ENCODE results near the gene ASAP3.

Gene ASAP3

DNA sequence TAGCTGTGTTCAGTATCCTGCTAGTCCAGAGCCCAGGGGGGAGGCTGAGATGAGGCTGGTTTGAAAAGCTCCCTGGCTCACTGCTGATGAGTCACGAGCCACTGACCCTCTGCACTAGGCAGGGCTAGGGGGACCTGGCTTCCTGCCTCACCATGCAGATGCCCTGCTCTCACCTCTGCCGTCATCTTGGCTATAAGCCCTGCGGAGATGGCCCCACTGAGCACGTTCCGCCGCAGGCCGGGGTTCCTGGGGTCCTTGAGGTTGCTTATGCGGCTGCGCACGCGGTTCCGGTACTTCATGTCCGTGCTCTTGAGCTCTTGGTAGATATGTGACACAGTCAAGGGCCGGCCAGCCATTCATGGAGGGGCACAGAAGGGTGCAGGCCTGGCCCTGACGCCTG, 90.3 kb downstream of the ASAP3 start:
- no peak for DNase-seq (ENCODE audit: low spot score)
- in situ Hi-C loops (cut with MboI; ENCODE audit: low sequenced_read_pairs, unreplicated experiment): no loop called here
- TF ChIP-seq, protein P1, sequence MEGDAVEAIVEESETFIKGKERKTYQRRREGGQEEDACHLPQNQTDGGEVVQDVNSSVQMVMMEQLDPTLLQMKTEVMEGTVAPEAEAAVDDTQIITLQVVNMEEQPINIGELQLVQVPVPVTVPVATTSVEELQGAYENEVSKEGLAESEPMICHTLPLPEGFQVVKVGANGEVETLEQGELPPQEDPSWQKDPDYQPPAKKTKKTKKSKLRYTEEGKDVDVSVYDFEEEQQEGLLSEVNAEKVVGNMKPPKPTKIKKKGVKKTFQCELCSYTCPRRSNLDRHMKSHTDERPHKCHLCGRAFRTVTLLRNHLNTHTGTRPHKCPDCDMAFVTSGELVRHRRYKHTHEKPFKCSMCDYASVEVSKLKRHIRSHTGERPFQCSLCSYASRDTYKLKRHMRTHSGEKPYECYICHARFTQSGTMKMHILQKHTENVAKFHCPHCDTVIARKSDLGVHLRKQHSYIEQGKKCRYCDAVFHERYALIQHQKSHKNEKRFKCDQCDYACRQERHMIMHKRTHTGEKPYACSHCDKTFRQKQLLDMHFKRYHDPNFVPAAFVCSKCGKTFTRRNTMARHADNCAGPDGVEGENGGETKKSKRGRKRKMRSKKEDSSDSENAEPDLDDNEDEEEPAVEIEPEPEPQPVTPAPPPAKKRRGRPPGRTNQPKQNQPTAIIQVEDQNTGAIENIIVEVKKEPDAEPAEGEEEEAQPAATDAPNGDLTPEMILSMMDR (IDR thresholded peaks at IDR 0.05; ENCODE audit: borderline replicate concordance, control extremely low read depth, extremely low read depth, insufficient read depth, missing control alignments): no peak

DNA sequence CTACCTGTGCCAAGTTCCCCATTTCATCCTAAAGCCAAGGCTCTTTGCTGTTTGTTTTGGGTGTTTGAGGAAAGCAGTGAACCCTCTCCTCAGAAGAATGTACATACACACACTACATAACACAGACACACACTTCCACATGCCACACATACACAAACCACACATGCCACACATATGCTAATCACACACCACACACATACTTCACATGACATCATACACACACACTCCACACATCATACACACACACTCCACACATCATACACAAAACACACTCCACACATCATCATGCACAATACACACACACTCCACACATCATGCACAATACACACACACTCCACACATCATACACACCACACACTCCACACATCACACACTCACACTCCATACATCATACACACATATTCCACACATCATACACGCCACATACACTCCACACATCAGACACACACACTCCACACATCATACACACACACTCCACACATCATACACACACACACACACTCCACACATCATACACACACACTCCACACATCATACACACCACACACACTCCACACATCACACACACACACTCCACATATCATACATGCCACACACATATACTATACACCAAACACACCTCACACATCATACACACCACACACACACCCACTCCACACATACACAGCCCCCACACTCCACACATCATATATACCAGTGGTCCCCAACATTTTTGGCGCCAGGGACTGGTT, 91.7 kb downstream of the ASAP3 start:
- TF ChIP-seq, protein P1 (IDR thresholded peaks at IDR 0.05; ENCODE audit: borderline replicate concordance, control extremely low read depth, extremely low read depth, insufficient read depth, missing control alignments): no peak
- no peak for DNase-seq (ENCODE audit: low spot score)
- in situ Hi-C loops (cut with MboI; ENCODE audit: low sequenced_read_pairs, unreplicated experiment): no loop called here

DNA sequence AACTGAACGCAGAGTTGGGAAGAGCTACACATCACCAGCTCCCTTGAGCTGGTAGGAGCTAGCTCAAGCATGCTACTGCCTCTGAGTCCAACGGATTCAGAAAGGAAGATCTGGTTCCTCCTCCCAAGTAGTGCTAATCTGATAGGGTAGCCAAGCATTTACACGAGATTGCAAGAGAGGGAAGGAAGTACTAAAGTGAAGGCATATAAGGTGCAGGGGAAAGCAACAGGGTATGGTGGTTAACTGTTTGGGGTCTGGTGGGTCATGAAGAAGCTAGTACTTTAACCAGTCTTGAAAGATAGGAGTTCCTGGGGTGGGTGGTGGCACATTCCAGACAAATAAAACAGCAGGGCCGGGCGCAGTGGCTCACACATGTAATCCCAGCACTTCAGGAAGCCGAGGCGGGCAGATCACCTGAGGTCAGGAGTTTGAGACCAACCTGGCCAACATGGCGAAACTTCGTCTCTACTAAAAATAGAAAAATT, 94.1 kb downstream of the ASAP3 start:
- in situ Hi-C loops (cut with MboI; ENCODE audit: low sequenced_read_pairs, unreplicated experiment): no loop called here
- TF ChIP-seq, protein P1 (IDR thresholded peaks at IDR 0.05; ENCODE audit: borderline replicate concordance, control extremely low read depth, extremely low read depth, insufficient read depth, missing control alignments): no peak
- no peak for DNase-seq (ENCODE audit: low spot score)

DNA sequence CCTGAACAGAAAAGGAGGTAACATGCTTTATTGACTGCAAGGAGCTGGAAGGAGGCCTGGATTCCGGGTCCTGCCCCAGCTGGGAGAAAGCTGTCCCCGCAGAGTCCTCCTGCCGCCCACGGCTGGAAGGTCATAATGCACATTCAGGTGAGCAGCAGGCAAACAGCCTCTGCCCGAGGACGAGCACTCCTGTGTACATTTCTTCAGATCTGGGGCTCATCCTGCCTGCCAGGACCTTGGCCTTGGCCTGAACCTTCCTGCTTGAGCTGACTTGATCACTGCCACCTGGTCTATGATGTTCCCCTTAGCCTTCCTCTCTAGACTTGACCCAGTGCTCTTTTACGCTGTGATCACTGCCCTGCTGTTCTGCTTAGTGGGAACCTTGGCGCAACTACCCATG, 96.5 kb downstream of the ASAP3 start:
- TF ChIP-seq, protein P1 (IDR thresholded peaks at IDR 0.05; ENCODE audit: borderline replicate concordance, control extremely low read depth, extremely low read depth, insufficient read depth, missing control alignments): no peak
- DNase-seq (ENCODE audit: low spot score): no peak
- in situ Hi-C loops (cut with MboI; ENCODE audit: low sequenced_read_pairs, unreplicated experiment): no loop called here

DNA sequence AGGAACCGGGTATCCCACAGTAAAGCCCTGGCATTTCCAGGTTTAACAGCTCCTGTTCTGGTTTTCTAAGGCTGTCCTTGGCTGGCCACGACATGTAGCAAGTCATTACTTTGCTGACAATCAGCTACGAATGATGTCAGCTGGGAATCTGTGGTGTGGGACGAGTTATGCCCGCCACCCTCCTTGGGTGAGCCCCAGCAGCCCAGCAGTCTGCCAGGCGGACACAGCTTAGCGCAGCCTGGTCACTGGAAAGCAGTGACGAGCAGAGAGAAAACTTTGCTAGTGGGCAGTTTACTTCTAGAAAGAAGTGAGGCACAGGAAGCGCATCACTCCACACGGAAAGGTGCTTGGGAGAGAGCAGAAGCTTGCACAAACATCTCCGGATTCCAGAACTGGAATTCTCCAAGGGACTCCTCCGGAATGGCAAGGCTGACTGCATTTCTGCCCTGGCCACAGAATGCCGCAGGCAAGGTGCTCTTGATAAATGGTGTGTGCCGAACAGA, 98.8 kb downstream of the ASAP3 start:
- in situ Hi-C loops (cut with MboI; ENCODE audit: low sequenced_read_pairs, unreplicated experiment): no loop called here
- TF ChIP-seq, protein P1 (IDR thresholded peaks at IDR 0.05; ENCODE audit: borderline replicate concordance, control extremely low read depth, extremely low read depth, insufficient read depth, missing control alignments): no peak
- no peak for DNase-seq (ENCODE audit: low spot score)

DNA sequence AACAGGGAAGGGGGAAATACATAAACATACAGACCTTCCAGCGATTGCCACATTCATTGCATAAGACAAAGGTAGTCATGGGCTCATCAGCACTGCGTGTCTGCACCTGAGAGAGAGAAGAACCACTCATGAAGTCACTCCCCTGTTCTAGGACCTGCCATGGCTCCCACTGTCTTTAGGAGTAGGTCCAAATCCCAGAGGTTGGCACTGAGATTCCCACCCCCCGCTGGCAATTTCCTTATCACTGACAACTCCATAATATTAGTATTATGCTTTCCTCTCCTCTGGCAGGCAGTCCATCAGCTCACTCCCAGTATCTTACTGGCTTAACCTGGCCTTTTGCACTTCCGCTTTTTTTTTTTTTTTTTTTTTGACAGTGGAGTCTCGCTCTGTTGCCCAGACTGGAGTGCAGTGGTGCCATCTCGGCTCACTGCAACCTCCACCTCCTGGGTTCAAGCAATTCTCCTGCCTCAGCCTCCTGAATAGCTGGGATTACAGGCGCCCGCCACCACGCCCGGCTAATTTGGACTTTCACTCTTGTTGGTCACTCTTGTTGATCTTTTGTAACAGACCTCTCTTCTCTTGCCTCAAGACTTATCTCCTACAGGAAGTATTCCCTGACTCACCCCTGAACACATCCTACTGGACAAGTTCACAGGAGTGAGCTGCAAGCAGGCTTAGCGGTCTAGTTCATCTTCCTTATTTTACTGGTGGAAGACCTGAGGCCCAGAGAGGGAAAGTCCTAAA, 99.5 kb downstream of the ASAP3 start:
- in situ Hi-C loops (cut with MboI; ENCODE audit: low sequenced_read_pairs, unreplicated experiment): no loop called here
- TF ChIP-seq, protein P1 (IDR thresholded peaks at IDR 0.05; ENCODE audit: borderline replicate concordance, control extremely low read depth, extremely low read depth, insufficient read depth, missing control alignments): no peak
- DNase-seq (ENCODE audit: low spot score): no peak
